Neural cell (in vitro differentiated cells): ENCODE measurements around the gene GET3. TPM values are rescaled to one million over a fixed set of nuclear protein-coding genes. Genes with fewer than 3 reads are reported as not detected.

Experiments
- H2AFZ ChIP-seq: fragments of 200-600, 300-800 bp; sonication (generic), shearing (Covaris generic); 2 replicates; pipeline ENCODE4 v1.6.0; 2014; ENCODE audit warnings: low read depth, mild to moderate bottlenecking, antibody characterized with exemption, low read length, moderate library complexity
- H3F3A ChIP-seq: fragments of 200-600 bp; shearing (Covaris generic); 2 replicates; pipeline ENCODE4 v1.6.1; 2016; ENCODE audit warnings: mild to moderate bottlenecking, moderate library complexity, mixed read lengths, antibody characterized with exemption, low read length; ENCODE audit not compliant: insufficient read depth, poor library complexity, severe bottlenecking
- H3K27ac ChIP-seq: fragments of 200-600, 300-800 bp; sonication (generic), shearing (Covaris generic); 2 replicates; pipeline ENCODE4 v1.5.1; 2014; ENCODE audit warnings: mild to moderate bottlenecking, low read length, moderate library complexity
- H3K27me3 ChIP-seq: fragments of 300-800, 200-600 bp; sonication (generic), shearing (Covaris generic); 2 replicates; pipeline ENCODE4 v1.6.0; 2014; ENCODE audit warnings: mild to moderate bottlenecking, low read depth, low read length, moderate library complexity; ENCODE audit not compliant: insufficient read depth
- H3K36me3 ChIP-seq: fragments of 300-800, 200-600 bp; sonication (generic), shearing (Covaris generic); 2 replicates; pipeline ENCODE4 v1.5.1; 2014; ENCODE audit warnings: mild to moderate bottlenecking, antibody characterized with exemption, low read length, moderate library complexity; ENCODE audit not compliant: insufficient read depth
- H3K4me2 ChIP-seq: fragments of 300-800, 200-600 bp; sonication (generic), shearing (Covaris generic); 2 replicates; pipeline ENCODE4 v1.6.0; 2014; ENCODE audit warnings: mild to moderate bottlenecking, low read length
- H3K4me3 ChIP-seq: fragments of 300-800, 200-600 bp; sonication (generic), shearing (Covaris generic); 2 replicates; pipeline ENCODE4 v1.5.1; 2014; ENCODE audit warnings: mild to moderate bottlenecking, low read length, moderate library complexity
- H3K79me2 ChIP-seq: fragments of 200-600 bp; shearing (Covaris generic); replicated peaks from 2 replicates; pipeline ENCODE4 v1.6.0; 2014; ENCODE audit warnings: mild to moderate bottlenecking, low read length, moderate library complexity; ENCODE audit not compliant: insufficient read depth
- H3K9ac ChIP-seq: fragments of 300-800, 200-600 bp; sonication (generic), shearing (Covaris generic); 2 replicates; pipeline ENCODE4 v1.6.1; 2016; ENCODE audit warnings: mild to moderate bottlenecking, low read length, mixed read lengths
- H3K9me2 ChIP-seq: fragments of 200-600 bp; shearing (Covaris generic); 2 replicates; pipeline ENCODE4 v1.6.1; 2016; ENCODE audit warnings: mild to moderate bottlenecking, low read length, mixed read lengths; ENCODE audit not compliant: insufficient read depth
- H3K9me3 ChIP-seq: fragments of 200-600, 300-800 bp; sonication (generic), shearing (Covaris generic); 2 replicates; pipeline ENCODE4 v1.6.1; 2016; ENCODE audit warnings: mild to moderate bottlenecking, mixed run types, low read length, moderate library complexity, mixed read lengths
- H4K20me1 ChIP-seq: fragments of 200-600 bp; shearing (Covaris generic); 2 replicates; pipeline ENCODE4 v1.6.1; 2016; ENCODE audit warnings: mild to moderate bottlenecking, mixed run types; ENCODE audit not compliant: insufficient read depth
- CTCF ChIP-seq: fragments of 450-650 bp; IDR thresholded peaks from 2 replicates; pipeline ENCODE4 v1.5.1; 2014; ENCODE audit warnings: antibody characterized with exemption, mild to moderate bottlenecking, moderate library complexity; ENCODE audit not compliant: poor library complexity, severe bottlenecking
- EP300 ChIP-seq: fragments of 450-650 bp; conservative IDR thresholded peaks from 2 replicates; pipeline ENCODE4 v1.6.1; 2014; ENCODE audit warnings: antibody characterized with exemption, mild to moderate bottlenecking, moderate library complexity; ENCODE audit not compliant: poor library complexity, severe bottlenecking
- EZH2 ChIP-seq: fragments of 200-600, 300-800 bp; shearing (Covaris generic), sonication (generic); IDR thresholded peaks from 2 replicates; pipeline ENCODE4 v1.6.1; 2014; ENCODE audit warnings: antibody characterized with exemption, low read length, borderline replicate concordance, mild to moderate bottlenecking; ENCODE audit not compliant: insufficient read depth, poor library complexity, severe bottlenecking
- MXI1 ChIP-seq: fragments of 450-650 bp; conservative IDR thresholded peaks from 2 replicates; pipeline ENCODE4 v1.6.1; 2014; ENCODE audit warnings: antibody characterized with exemption, mild to moderate bottlenecking; ENCODE audit not compliant: poor library complexity, severe bottlenecking
- POLR2AphosphoS5 ChIP-seq: IDR thresholded peaks from 2 replicates; pipeline ENCODE4 v1.6.1; 2012
- RAD21 ChIP-seq: fragments of 450-650 bp; conservative IDR thresholded peaks from 2 replicates; pipeline ENCODE4 v1.6.1; 2014; ENCODE audit warnings: antibody characterized with exemption, mild to moderate bottlenecking, moderate library complexity
- REST ChIP-seq: IDR thresholded peaks from 2 replicates; pipeline ENCODE4 v1.6.1; 2012; ENCODE audit warnings: borderline replicate concordance
- SMC3 ChIP-seq: fragments of 450-650 bp; conservative IDR thresholded peaks from 2 replicates; pipeline ENCODE4 v1.6.1; 2014; ENCODE audit warnings: antibody characterized with exemption, mild to moderate bottlenecking, moderate library complexity; ENCODE audit not compliant: poor library complexity
- TAF1 ChIP-seq: IDR thresholded peaks from 2 replicates; pipeline ENCODE4 v1.6.1; 2012; ENCODE audit warnings: low read depth
- polyA plus RNA-seq: library from polyadenylated mRNA; depleted of rRNA; stranded (reverse); fragments of >200 nt; gene quantifications from 2 replicates; pipeline ENCODE4 v1.2.3, GENCODE V29; 2014

Gene GET3
- polyA plus RNA-seq, 1 donor from 2014 or later: 89.6 TPM

GRCh38 chr19:12695514-12695913 is 41.8 kb upstream of the GET3 start:
- H3K36me3 ChIP-seq: no peaks in the 10 kb centered on the region
- no peak overlapping the region for H2AFZ ChIP-seq
- peaks cover 5% of the 10 kb centered on the region for H3F3A ChIP-seq
- H4K20me1 ChIP-seq: no peaks in the 10 kb centered on the region
- no peaks in the 10 kb centered on the region for H3K9me3 ChIP-seq
- no peaks in the 10 kb centered on the region for H3K79me2 ChIP-seq
- H3K27ac ChIP-seq: no peak overlapping the region
- peak overlapping the region; percentile 76 for H3K9ac ChIP-seq
- H3K4me3 ChIP-seq: peak overlapping the region; percentile 99
- peak overlapping the region; percentile 55 for H3K4me2 ChIP-seq
- TF ChIP-seq TAF1: no peak
- TF ChIP-seq MXI1: no peak
- no peak for TF ChIP-seq EP300
- TF ChIP-seq REST: no peak
- no peak for TF ChIP-seq POLR2AphosphoS5
- H3K9me2 ChIP-seq: no peaks in the 10 kb centered on the region
- no peaks in the 10 kb centered on the region for H3K27me3 ChIP-seq

GRCh38 chr19:12695997-12696365 is 41.3 kb upstream of the GET3 start:
- H3K36me3 ChIP-seq: no peaks in the 10 kb centered on the region
- peak overlapping the region; percentile 66 for H2AFZ ChIP-seq
- no peaks in the 10 kb centered on the region for H3K9me3 ChIP-seq
- no peaks in the 10 kb centered on the region for H3K79me2 ChIP-seq
- H3K4me2 ChIP-seq: peak overlapping the region; percentile 55
- no peaks in the 10 kb centered on the region for H3K9me2 ChIP-seq
- H3K27ac ChIP-seq: no peak overlapping the region
- TF ChIP-seq POLR2AphosphoS5 (no peak), EP300 (no peak), SMC3 (no peak), TAF1 (no peak), RAD21 (no peak), CTCF (no peak), EZH2 (no peak), MXI1 (no peak)
- H3K4me3 ChIP-seq: peak overlapping the region; percentile 99
- peaks cover 5% of the 10 kb centered on the region for H3F3A ChIP-seq
- no peaks in the 10 kb centered on the region for H3K27me3 ChIP-seq
- H3K9ac ChIP-seq: peak overlapping the region; percentile 76
- no peaks in the 10 kb centered on the region for H4K20me1 ChIP-seq
